AG04449 (cell line): ENCODE data around the gene ATP13A3.

Source experiments
- CTCF ChIA-PET: fragments of 350-600 bp; formaldehyde crosslinking; extraction: SDS; loops from one replicate; lab custom pipeline; 2021; ENCODE audit warnings: antibody characterized with exemption; lab: Yijun Ruan, JAX
- POLR2A ChIA-PET: fragments of 400-600, 350-600 bp; formaldehyde crosslinking; extraction: SDS; loops from one replicate; lab custom pipeline; 2020; ENCODE audit warnings: antibody characterized with exemption, inconsistent platforms; lab: Yijun Ruan, JAX
- DNase-seq: peaks from one replicate; pipeline ENCODE4 v3.0.0-alpha.2; 2010; ENCODE audit warnings: low read depth, low spot score
- H3K4me3 ChIP-seq: 2 replicates; pipeline ENCODE4 v1.5.1; 2011; ENCODE audit warnings: low read depth, mild to moderate bottlenecking, control low read depth, low read length
- CTCF ChIP-seq: IDR thresholded peaks from one replicate; pipeline ENCODE4 v1.5.1; 2011; ENCODE audit warnings: mild to moderate bottlenecking, moderate library complexity, low read length, control low read depth, inconsistent platforms; ENCODE audit not compliant: insufficient read depth; ENCODE audit errors: missing control alignments

ATP13A3 gene

GRCh38 chr3:194455481-194455880, 31.3 kb downstream of the ATP13A3 start:
- TF ChIP-seq CTCF: no peak
- POLR2A ChIA-PET: no interaction called here
- CTCF ChIA-PET: interaction anchor here (1.7 kb wide), 1 partner anchor 16 kb away, joined by 8 read pairs; no protein-coding TSS in a partner anchor
- no peak for DNase-seq
- no peak overlapping the region for H3K4me3 ChIP-seq

GRCh38 chr3:194450341-194450740, 36.5 kb downstream of the ATP13A3 start:
- H3K4me3 ChIP-seq: no peak overlapping the region
- no peak for DNase-seq
- CTCF ChIA-PET: interaction anchor here (0.9 to 2.9 kb wide), 5 partner anchors 10 to 144 kb away, joined by 3 to 12 read pairs (median 6); no protein-coding TSS in a partner anchor
- TF ChIP-seq CTCF: no peak
- POLR2A ChIA-PET: no interaction called here

GRCh38 chr3:194449913-194450312, 36.9 kb downstream of the ATP13A3 start:
- ChIA-PET CTCF (interaction anchor here (0.9 to 2.9 kb wide), 7 partner anchors 9 to 145 kb away, joined by 3 to 12 read pairs (median 4); no protein-coding TSS in a partner anchor), POLR2A (no interaction called here)
- TF ChIP-seq CTCF: no peak
- H3K4me3 ChIP-seq: no peak overlapping the region
- DNase-seq: no peak

- DNase-seq: no peak
- TF ChIP-seq CTCF: no peak
- ChIA-PET POLR2A (interaction anchor here (0.7 kb wide), 1 partner anchor 164 kb away, joined by 3 read pairs; no protein-coding TSS in a partner anchor), CTCF (interaction anchor here (0.7 to 2.9 kb wide), 8 partner anchors 10 to 184 kb away, joined by 3 to 10 read pairs (median 4); no protein-coding TSS in a partner anchor)
- no peak overlapping the region for H3K4me3 ChIP-seq
Measured at GRCh38 chr3:194447657-194448056, 39.1 kb downstream of the ATP13A3 start.

- H3K4me3 ChIP-seq: no peak overlapping the region
- no peak for TF ChIP-seq CTCF
- no peak for DNase-seq
- POLR2A ChIA-PET: interaction anchor here (0.7 kb wide), 1 partner anchor 165 kb away, joined by 3 read pairs; no protein-coding TSS in a partner anchor
- CTCF ChIA-PET: interaction anchor here (0.7 to 2.9 kb wide), 11 partner anchors 10 to 187 kb away, joined by 3 to 10 read pairs (median 4); no protein-coding TSS in a partner anchor
Measured at GRCh38 chr3:194447161-194447560, 39.6 kb downstream of the ATP13A3 start.

GRCh38 chr3:194446754-194447153, 40.0 kb downstream of the ATP13A3 start:
- no peak for DNase-seq
- no peak overlapping the region for H3K4me3 ChIP-seq
- CTCF ChIA-PET: interaction anchor here (1.0 to 2.9 kb wide), 10 partner anchors 11 to 187 kb away, joined by 3 to 10 read pairs (median 4); no protein-coding TSS in a partner anchor

More at GRCh38 chr3:194446754-194447153, 40.0 kb downstream of the ATP13A3 start:
- no peak for TF ChIP-seq CTCF
- POLR2A ChIA-PET: interaction anchor here (0.6 kb wide), 1 partner anchor 14 kb away, joined by 4 read pairs; no protein-coding TSS in a partner anchor
